ENCODE results near the gene ALMS1. TPM values are rescaled to one million over a fixed set of nuclear protein-coding genes. Genes with fewer than 3 reads are reported as not detected.
"Not testable (repeated sequence)": the region's sequence is repeated elsewhere in the genome, so short reads cannot be mapped to it uniquely, and the experiment has no call there.

Gene ALMS1
- total and polyA plus RNA-seq, 7 donors = 3.7 to 8.2 (median 6.0) TPM

- DNase-seq (no peak), ATAC-seq (no peak)
- Histone ChIP-seq H3K27ac (no peak overlapping the region), H3K4me3 (no peak overlapping the region), H3K4me1 (no peaks in the 10 kb centered on the region), H3K9me3 (no peaks in the 10 kb centered on the region), H3K36me3 (ENCODE audit: insufficient read depth in 1 of 2, low read depth in 1 of 2) (no peaks in the 10 kb centered on the region), H3K27me3 (ENCODE audit: insufficient read depth in 3 of 3, low read length in 2 of 3) (no peaks in the 10 kb centered on the region)
- TF ChIP-seq, protein P1, sequence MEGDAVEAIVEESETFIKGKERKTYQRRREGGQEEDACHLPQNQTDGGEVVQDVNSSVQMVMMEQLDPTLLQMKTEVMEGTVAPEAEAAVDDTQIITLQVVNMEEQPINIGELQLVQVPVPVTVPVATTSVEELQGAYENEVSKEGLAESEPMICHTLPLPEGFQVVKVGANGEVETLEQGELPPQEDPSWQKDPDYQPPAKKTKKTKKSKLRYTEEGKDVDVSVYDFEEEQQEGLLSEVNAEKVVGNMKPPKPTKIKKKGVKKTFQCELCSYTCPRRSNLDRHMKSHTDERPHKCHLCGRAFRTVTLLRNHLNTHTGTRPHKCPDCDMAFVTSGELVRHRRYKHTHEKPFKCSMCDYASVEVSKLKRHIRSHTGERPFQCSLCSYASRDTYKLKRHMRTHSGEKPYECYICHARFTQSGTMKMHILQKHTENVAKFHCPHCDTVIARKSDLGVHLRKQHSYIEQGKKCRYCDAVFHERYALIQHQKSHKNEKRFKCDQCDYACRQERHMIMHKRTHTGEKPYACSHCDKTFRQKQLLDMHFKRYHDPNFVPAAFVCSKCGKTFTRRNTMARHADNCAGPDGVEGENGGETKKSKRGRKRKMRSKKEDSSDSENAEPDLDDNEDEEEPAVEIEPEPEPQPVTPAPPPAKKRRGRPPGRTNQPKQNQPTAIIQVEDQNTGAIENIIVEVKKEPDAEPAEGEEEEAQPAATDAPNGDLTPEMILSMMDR (IDR thresholded peaks at IDR 0.05) = no peak
- WGBS, 3 donors = 54 to 65% (median 58%) methylated on average over 4 of the region's 4 CpGs
- intact Hi-C loops (cut with DNase I) = no loop called here
Observed at GRCh38 chr2:73588177-73588576, 202.5 kb downstream of the ALMS1 start.

DNA sequence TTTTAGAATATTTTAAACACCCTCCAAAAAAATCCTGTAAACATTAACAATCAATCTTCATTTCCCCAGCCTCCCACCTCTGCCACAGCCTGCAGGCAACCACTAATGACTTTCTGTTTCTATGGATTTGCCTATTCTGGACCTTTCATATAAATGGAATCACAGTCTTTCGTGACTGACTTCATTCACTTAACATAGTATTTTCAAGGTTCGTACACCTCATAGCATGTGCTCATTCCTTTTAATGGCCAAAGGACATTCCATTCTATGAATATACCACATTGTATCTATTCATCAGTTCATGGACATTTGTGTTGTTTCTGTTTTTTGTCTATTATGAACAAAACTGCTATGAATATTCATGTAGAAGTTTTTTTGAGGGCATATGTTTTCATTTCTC lies 208.0 kb downstream of the ALMS1 start:
- no peak for ATAC-seq
- Histone ChIP-seq H3K4me3 (no peak overlapping the region), H3K36me3 (ENCODE audit: insufficient read depth in 1 of 2, low read depth in 1 of 2) (no peaks in the 10 kb centered on the region), H3K4me1 (no peaks in the 10 kb centered on the region), H3K27me3 (ENCODE audit: insufficient read depth in 3 of 3, low read length in 2 of 3) (no peaks in the 10 kb centered on the region), H3K27ac (no peak overlapping the region), H3K9me3 (no peaks in the 10 kb centered on the region)
- WGBS, 3 donors = 59 to 74% (median 68%) methylated on average over 2 of the region's 2 CpGs
- DNase-seq = no peak
- TF ChIP-seq, protein P1 (IDR thresholded peaks at IDR 0.05) = no peak
- intact Hi-C loops (cut with DNase I) = no loop called here

DNA sequence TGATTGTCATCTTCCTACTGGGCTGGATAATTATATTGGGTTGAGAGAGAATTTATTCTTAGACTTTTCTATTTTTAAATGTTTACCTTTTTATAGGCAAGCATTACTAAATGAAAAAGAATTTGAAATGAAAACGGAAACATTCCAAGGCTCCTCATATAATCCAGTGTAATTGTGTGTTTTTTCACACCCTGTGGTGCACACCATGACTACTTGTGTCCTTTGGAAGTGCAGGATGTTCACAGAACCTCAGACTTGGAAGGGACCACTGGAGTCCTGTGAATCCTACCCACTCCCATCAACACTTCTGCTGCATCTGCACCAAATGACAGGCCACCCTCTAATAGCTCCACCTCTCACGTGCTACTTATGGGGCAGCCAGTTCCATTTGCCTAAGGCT lies 208.6 kb downstream of the ALMS1 start:
- intact Hi-C loops (cut with DNase I) = no loop called here
- H3K4me1 ChIP-seq = no peaks in the 10 kb centered on the region
- WGBS, 3 donors = 88 to 95% (median 94%) methylated on average over 2 of the region's 2 CpGs
- H3K36me3 ChIP-seq (ENCODE audit: insufficient read depth in 1 of 2, low read depth in 1 of 2) = no peaks in the 10 kb centered on the region
- no peak for ATAC-seq
- no peaks in the 10 kb centered on the region for H3K27me3 ChIP-seq (ENCODE audit: insufficient read depth in 3 of 3, low read length in 2 of 3)
- TF ChIP-seq, protein P1 (IDR thresholded peaks at IDR 0.05) = no peak
- no peak overlapping the region for H3K27ac ChIP-seq
- no peaks in the 10 kb centered on the region for H3K9me3 ChIP-seq
- no peak for DNase-seq
- no peak overlapping the region for H3K4me3 ChIP-seq

GRCh38 chr2:73601780-73602179 lies 216.1 kb downstream of the ALMS1 start:
- peaks cover 0 to 38% of the 10 kb centered on the region in 2 donors for H3K36me3 ChIP-seq (ENCODE audit: insufficient read depth in 1 of 2, low read depth in 1 of 2)
- WGBS, 3 donors = 75 to 91% (median 87%) methylated on average over 5 of the region's 5 CpGs
- no peak for DNase-seq

GRCh38 chr2:73603099-73603588 lies 217.5 kb downstream of the ALMS1 start:
- intact Hi-C loops (cut with DNase I); ATAC-seq; H3K27me3 ChIP-seq (ENCODE audit: insufficient read depth in 3 of 3, low read length in 2 of 3); DNase-seq; H3K27ac ChIP-seq; H3K4me1 ChIP-seq; H3K9me3 ChIP-seq; H3K4me3 ChIP-seq: not testable (repeated sequence)
- peaks cover 0 to 38% of the 10 kb centered on the region in 2 donors for H3K36me3 ChIP-seq (ENCODE audit: insufficient read depth in 1 of 2, low read depth in 1 of 2)
- 87 to 93% (median 89%) methylated on average over 4 of the region's 4 CpGs for WGBS, 3 donors

More at GRCh38 chr2:73601780-73602179, 216.1 kb downstream of the ALMS1 start:
- no peak overlapping the region for H3K4me3 ChIP-seq
- no peaks in the 10 kb centered on the region for H3K9me3 ChIP-seq
- ATAC-seq = no peak
- no peak overlapping the region for H3K27ac ChIP-seq
- H3K4me1 ChIP-seq = no peaks in the 10 kb centered on the region
- TF ChIP-seq, protein P1 (IDR thresholded peaks at IDR 0.05) = no peak
- intact Hi-C loops (cut with DNase I) = no loop called here
- no peaks in the 10 kb centered on the region for H3K27me3 ChIP-seq (ENCODE audit: insufficient read depth in 3 of 3, low read length in 2 of 3)

GRCh38 chr2:73604589-73604988 lies 219.0 kb downstream of the ALMS1 start:
- DNase-seq; H3K4me3 ChIP-seq; H3K9me3 ChIP-seq; H3K27ac ChIP-seq; intact Hi-C loops (cut with DNase I); ATAC-seq; H3K27me3 ChIP-seq (ENCODE audit: insufficient read depth in 3 of 3, low read length in 2 of 3); H3K4me1 ChIP-seq: not testable (repeated sequence)
- 82 to 87% (median 84%) methylated on average over 2 of the region's 2 CpGs for WGBS, 3 donors
- peaks cover 0 to 42% of the 10 kb centered on the region in 2 donors for H3K36me3 ChIP-seq (ENCODE audit: insufficient read depth in 1 of 2, low read depth in 1 of 2)
